Measurements from ENCODE around the gene SYDE2. TPM values are rescaled to one million over a fixed set of nuclear protein-coding genes. Genes with fewer than 3 reads are reported as not detected.

Gene SYDE2
- total RNA-seq, 2 donors from 2014 or later: 15.4 to 21.8 TPM

- Histone ChIP-seq H3K4me3 (no peak overlapping the region), H3K27me3 (no peaks in the 10 kb centered on the region)
Observed at GRCh38 chr1:85121744-85122143, 79.1 kb downstream of the SYDE2 start.

DNA sequence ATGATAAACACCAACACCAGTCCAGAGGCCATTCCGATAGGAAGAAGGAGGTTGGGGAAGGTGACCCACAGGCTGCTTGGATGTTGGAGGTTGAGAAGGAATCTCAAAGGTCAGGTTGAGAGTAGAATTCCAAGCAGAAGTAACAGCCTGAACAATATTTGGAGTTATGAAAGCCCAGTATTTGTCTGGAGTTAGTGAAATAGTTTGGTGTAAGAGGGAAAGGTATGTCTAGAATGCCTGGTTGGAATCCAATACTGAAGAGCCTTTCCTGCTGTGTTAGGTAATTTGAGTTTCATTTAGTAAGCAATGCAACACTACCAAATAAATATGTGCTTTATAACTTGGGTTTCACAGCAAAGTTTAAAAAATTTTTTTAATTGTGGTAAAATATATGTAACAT lies 82.1 kb downstream of the SYDE2 start:
- no peak for DNase-seq (ENCODE audit: low spot score)
- H3K9me3 ChIP-seq: no peaks in the 10 kb centered on the region
- H3K27ac ChIP-seq: no peak overlapping the region
- H3K27me3 ChIP-seq: no peaks in the 10 kb centered on the region
- H3K36me3 ChIP-seq: no peaks in the 10 kb centered on the region
- TF ChIP-seq, protein P1, sequence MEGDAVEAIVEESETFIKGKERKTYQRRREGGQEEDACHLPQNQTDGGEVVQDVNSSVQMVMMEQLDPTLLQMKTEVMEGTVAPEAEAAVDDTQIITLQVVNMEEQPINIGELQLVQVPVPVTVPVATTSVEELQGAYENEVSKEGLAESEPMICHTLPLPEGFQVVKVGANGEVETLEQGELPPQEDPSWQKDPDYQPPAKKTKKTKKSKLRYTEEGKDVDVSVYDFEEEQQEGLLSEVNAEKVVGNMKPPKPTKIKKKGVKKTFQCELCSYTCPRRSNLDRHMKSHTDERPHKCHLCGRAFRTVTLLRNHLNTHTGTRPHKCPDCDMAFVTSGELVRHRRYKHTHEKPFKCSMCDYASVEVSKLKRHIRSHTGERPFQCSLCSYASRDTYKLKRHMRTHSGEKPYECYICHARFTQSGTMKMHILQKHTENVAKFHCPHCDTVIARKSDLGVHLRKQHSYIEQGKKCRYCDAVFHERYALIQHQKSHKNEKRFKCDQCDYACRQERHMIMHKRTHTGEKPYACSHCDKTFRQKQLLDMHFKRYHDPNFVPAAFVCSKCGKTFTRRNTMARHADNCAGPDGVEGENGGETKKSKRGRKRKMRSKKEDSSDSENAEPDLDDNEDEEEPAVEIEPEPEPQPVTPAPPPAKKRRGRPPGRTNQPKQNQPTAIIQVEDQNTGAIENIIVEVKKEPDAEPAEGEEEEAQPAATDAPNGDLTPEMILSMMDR (IDR thresholded peaks at IDR 0.05): no peak
- no peak overlapping the region for H3K4me3 ChIP-seq
- no peaks in the 10 kb centered on the region for H3K4me1 ChIP-seq

More at GRCh38 chr1:85121744-85122143, 79.1 kb downstream of the SYDE2 start:
- no peaks in the 10 kb centered on the region for H3K9me3 ChIP-seq
- TF ChIP-seq, protein P1 (IDR thresholded peaks at IDR 0.05): no peak
- DNase-seq (ENCODE audit: low spot score): no peak
- H3K4me1 ChIP-seq: no peaks in the 10 kb centered on the region
- no peaks in the 10 kb centered on the region for H3K36me3 ChIP-seq
- H3K27ac ChIP-seq: no peak overlapping the region

DNA sequence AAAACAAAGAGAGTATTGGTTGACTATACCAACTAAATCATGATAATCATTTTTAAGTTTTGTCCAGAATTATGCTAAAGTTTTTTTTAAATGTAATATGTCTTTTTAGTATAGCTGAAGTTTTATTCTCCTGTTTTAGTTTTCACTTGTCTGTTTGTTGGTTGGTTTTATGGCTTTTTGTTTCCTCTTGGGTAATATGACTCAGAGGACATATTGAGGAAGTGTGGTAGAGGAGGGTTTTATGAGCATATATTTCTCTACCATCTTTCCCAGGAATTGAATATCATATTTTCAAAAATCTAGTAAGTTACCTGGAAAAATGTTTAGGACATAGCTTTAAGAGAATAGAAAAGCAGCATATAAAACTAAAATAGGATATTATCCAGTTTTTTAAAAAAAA lies 84.0 kb downstream of the SYDE2 start:
- Histone ChIP-seq H3K4me3 (no peak overlapping the region), H3K27me3 (no peaks in the 10 kb centered on the region), H3K27ac (no peak overlapping the region), H3K36me3 (no peaks in the 10 kb centered on the region), H3K4me1 (no peaks in the 10 kb centered on the region), H3K9me3 (no peaks in the 10 kb centered on the region)
- TF ChIP-seq, protein P1 (IDR thresholded peaks at IDR 0.05): no peak
- DNase-seq (ENCODE audit: low spot score): no peak

GRCh38 chr1:85115933-85116332 lies 84.9 kb downstream of the SYDE2 start:
- no peaks in the 10 kb centered on the region for H3K27me3 ChIP-seq
- H3K36me3 ChIP-seq: no peaks in the 10 kb centered on the region
- no peak overlapping the region for H3K27ac ChIP-seq
- no peak for DNase-seq (ENCODE audit: low spot score)
- H3K4me3 ChIP-seq: no peak overlapping the region
- TF ChIP-seq, protein P1 (IDR thresholded peaks at IDR 0.05): no peak
- H3K4me1 ChIP-seq: no peaks in the 10 kb centered on the region
- H3K9me3 ChIP-seq: no peaks in the 10 kb centered on the region

DNA sequence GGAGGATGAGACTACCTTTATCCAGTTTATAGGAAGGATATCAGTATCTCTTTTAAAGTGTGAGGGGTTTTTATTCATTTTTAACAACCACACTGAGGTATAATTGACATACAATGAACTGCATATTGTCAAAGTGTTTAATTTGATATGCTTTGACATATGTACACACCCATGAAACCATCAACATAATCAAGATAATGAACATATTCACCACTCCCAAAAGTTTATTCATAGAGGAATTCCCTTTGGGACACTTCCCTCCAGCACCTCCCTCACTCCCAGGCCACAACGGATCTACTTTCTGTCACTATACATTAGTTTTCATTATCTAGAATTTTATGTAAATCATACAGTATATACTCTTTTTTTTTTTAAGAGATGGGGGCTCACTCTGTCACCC lies 89.1 kb downstream of the SYDE2 start:
- Histone ChIP-seq H3K27ac (no peak overlapping the region), H3K36me3 (no peaks in the 10 kb centered on the region), H3K4me1 (no peaks in the 10 kb centered on the region), H3K27me3 (no peaks in the 10 kb centered on the region), H3K4me3 (no peak overlapping the region), H3K9me3 (no peaks in the 10 kb centered on the region)
- no peak for DNase-seq (ENCODE audit: low spot score)
- TF ChIP-seq, protein P1 (IDR thresholded peaks at IDR 0.05): no peak

- no peaks in the 10 kb centered on the region for H3K27me3 ChIP-seq
- H3K9me3 ChIP-seq: no peaks in the 10 kb centered on the region
- TF ChIP-seq, protein P1 (IDR thresholded peaks at IDR 0.05): peak; percentile 58 to 85
- H3K4me3 ChIP-seq: no peak overlapping the region
- no peak overlapping the region for H3K27ac ChIP-seq
- no peaks in the 10 kb centered on the region for H3K36me3 ChIP-seq
- H3K4me1 ChIP-seq: no peaks in the 10 kb centered on the region
- no peak for DNase-seq (ENCODE audit: low spot score)
Observed at GRCh38 chr1:85109475-85109874, 91.3 kb downstream of the SYDE2 start.

All from right atrium auricular region (tissue), 2 donors.